ENCODE results near the gene OR6K6. TPM values are rescaled to one million over a fixed set of nuclear protein-coding genes. Genes with fewer than 3 reads are reported as not detected.

OR6K6 gene
- total and polyA plus RNA-seq, 4 donors, result not detected

GRCh38 chr1:158720620-158721019, 33.9 kb upstream of the OR6K6 start, which contains the start of gene OR6K3:
Gene OR6K3 (minus strand): TSS chr1:158720720. CDS start chr1:158718115, 2,605 bp downstream.
- Histone ChIP-seq H3K4me3 (no peak within 1 kb of the TSS), H3K9ac (ENCODE audit: insufficient read depth in 1 of 2, low read length in 2 of 2) (no peak within 1 kb of the TSS), H3K4me1 (ENCODE audit: control insufficient read depth in 5 of 5, insufficient read depth in 5 of 5, low read length in 5 of 5) (no peaks in the 10 kb centered on the region), H3K27me3 (ENCODE audit: control insufficient read depth in 3 of 3, insufficient read depth in 3 of 3, low read length in 2 of 3) (no peaks in the 10 kb centered on the region), H3K9me3 (ENCODE audit: control insufficient read depth in 4 of 4, insufficient read depth in 3 of 4, low read length in 3 of 4) (no peaks in the 10 kb centered on the region), H3K36me3 (ENCODE audit: control insufficient read depth in 4 of 4, insufficient read depth in 4 of 4, low read length in 4 of 4) (no peaks in the 10 kb centered on the region), H3K27ac (ENCODE audit: low read depth in 1 of 2, low read length in 1 of 2) (no peak within 1 kb of the TSS)
- DNase-seq (no peak), ATAC-seq (ENCODE audit: insufficient read depth, low FRiP score) (no peak)
- TF ChIP-seq CTCF (IDR thresholded peaks at IDR 0.05; ENCODE audit: control extremely low read depth, extremely low read depth), result no peak
- WGBS, 2 donors, result 77 to 85% methylated on average over 2 of the region's 2 CpGs

GRCh38 chr1:158724442-158724841, 30.1 kb upstream of the OR6K6 start:
- H3K27ac ChIP-seq (ENCODE audit: low read depth in 1 of 2, low read length in 1 of 2), result no peak overlapping the region
- TF ChIP-seq CTCF (IDR thresholded peaks at IDR 0.05; ENCODE audit: control extremely low read depth, extremely low read depth), result no peak
- no peaks in the 10 kb centered on the region for H3K27me3 ChIP-seq (ENCODE audit: control insufficient read depth in 3 of 3, insufficient read depth in 3 of 3, low read length in 2 of 3)
- H3K4me3 ChIP-seq, result no peak overlapping the region
- no peaks in the 10 kb centered on the region for H3K4me1 ChIP-seq (ENCODE audit: control insufficient read depth in 5 of 5, insufficient read depth in 5 of 5, low read length in 5 of 5)
- no peak for DNase-seq
- 96 to 98% methylated on average over 5 of the region's 5 CpGs for WGBS, 2 donors
- H3K36me3 ChIP-seq (ENCODE audit: control insufficient read depth in 4 of 4, insufficient read depth in 4 of 4, low read length in 4 of 4), result no peaks in the 10 kb centered on the region
- H3K9me3 ChIP-seq (ENCODE audit: control insufficient read depth in 4 of 4, insufficient read depth in 3 of 4, low read length in 3 of 4), result no peaks in the 10 kb centered on the region
- ATAC-seq (ENCODE audit: insufficient read depth, low FRiP score), result no peak
- no peak overlapping the region for H3K9ac ChIP-seq (ENCODE audit: insufficient read depth in 1 of 2, low read length in 2 of 2)

GRCh38 chr1:158728510-158729225, 25.9 kb upstream of the OR6K6 start:
- no peak for TF ChIP-seq CTCF (IDR thresholded peaks at IDR 0.05; ENCODE audit: control extremely low read depth, extremely low read depth)
- Histone ChIP-seq H3K9me3 (ENCODE audit: control insufficient read depth in 4 of 4, insufficient read depth in 3 of 4, low read length in 3 of 4) (no peaks in the 10 kb centered on the region), H3K4me3 (no peak overlapping the region), H3K27ac (ENCODE audit: low read depth in 1 of 2, low read length in 1 of 2) (no peak overlapping the region), H3K4me1 (ENCODE audit: control insufficient read depth in 5 of 5, insufficient read depth in 5 of 5, low read length in 5 of 5) (no peaks in the 10 kb centered on the region), H3K9ac (ENCODE audit: insufficient read depth in 1 of 2, low read length in 2 of 2) (no peak overlapping the region), H3K27me3 (ENCODE audit: control insufficient read depth in 3 of 3, insufficient read depth in 3 of 3, low read length in 2 of 3) (no peaks in the 10 kb centered on the region), H3K36me3 (ENCODE audit: control insufficient read depth in 4 of 4, insufficient read depth in 4 of 4, low read length in 4 of 4) (no peaks in the 10 kb centered on the region)
- 65% methylated on average over 3 of the region's 3 CpGs for WGBS, 2 donors
- ATAC-seq (ENCODE audit: insufficient read depth, low FRiP score) (no peak), DNase-seq (no peak)

GRCh38 chr1:158730453-158730852, 24.1 kb upstream of the OR6K6 start:
- ATAC-seq (ENCODE audit: insufficient read depth, low FRiP score), result no peak
- H3K4me1 ChIP-seq (ENCODE audit: control insufficient read depth in 5 of 5, insufficient read depth in 5 of 5, low read length in 5 of 5), result no peaks in the 10 kb centered on the region
- WGBS, 2 donors, result 62 to 89% methylated on average over 4 of the region's 4 CpGs
- H3K27me3 ChIP-seq (ENCODE audit: control insufficient read depth in 3 of 3, insufficient read depth in 3 of 3, low read length in 2 of 3), result no peaks in the 10 kb centered on the region
- H3K36me3 ChIP-seq (ENCODE audit: control insufficient read depth in 4 of 4, insufficient read depth in 4 of 4, low read length in 4 of 4), result no peaks in the 10 kb centered on the region
- no peaks in the 10 kb centered on the region for H3K9me3 ChIP-seq (ENCODE audit: control insufficient read depth in 4 of 4, insufficient read depth in 3 of 4, low read length in 3 of 4)
- H3K4me3 ChIP-seq, result no peak overlapping the region
- H3K9ac ChIP-seq (ENCODE audit: insufficient read depth in 1 of 2, low read length in 2 of 2), result no peak overlapping the region
- DNase-seq, result no peak
- H3K27ac ChIP-seq (ENCODE audit: low read depth in 1 of 2, low read length in 1 of 2), result no peak overlapping the region
- no peak for TF ChIP-seq CTCF (IDR thresholded peaks at IDR 0.05; ENCODE audit: control extremely low read depth, extremely low read depth)

Data from lung (tissue), 12 donors.